GOT3 (cell line): ENCODE results near the gene AFP.

Source experiments
- DNase-seq: peaks from one replicate; lab custom pipeline; 2025; ENCODE audit warnings: mixed read lengths; lab: John Stamatoyannopoulos, UW

AFP gene

GRCh38 chr4:73438048-73438447 lies 2.0 kb downstream of the AFP start:
- no peak for DNase-seq

GRCh38 chr4:73438582-73439215 lies 2.7 kb downstream of the AFP start:
- no peak for DNase-seq

- DNase-seq = no peak
Measured at GRCh38 chr4:73439445-73439844, 3.4 kb downstream of the AFP start.

GRCh38 chr4:73439991-73440390 lies 4.0 kb downstream of the AFP start:
- DNase-seq = no peak

- DNase-seq = no peak
Measured at GRCh38 chr4:73440653-73441052, 4.6 kb downstream of the AFP start.

- DNase-seq = no peak
Measured at GRCh38 chr4:73442275-73442674, 6.3 kb downstream of the AFP start.

GRCh38 chr4:73443224-73443623 lies 7.2 kb downstream of the AFP start:
- no peak for DNase-seq

- DNase-seq = no peak
Measured at GRCh38 chr4:73445383-73446335, 9.6 kb downstream of the AFP start.

- DNase-seq = no peak
Measured at GRCh38 chr4:73446336-73446938, 10.4 kb downstream of the AFP start.

GRCh38 chr4:73447671-73448070 lies 11.7 kb downstream of the AFP start:
- DNase-seq = no peak

- DNase-seq = no peak
Measured at GRCh38 chr4:73448448-73449203, 12.6 kb downstream of the AFP start.

GRCh38 chr4:73450398-73451004 lies 14.5 kb downstream of the AFP start:
- DNase-seq = peak; percentile 39

GRCh38 chr4:73451404-73451803 lies 15.4 kb downstream of the AFP start:
- no peak for DNase-seq

GRCh38 chr4:73451981-73452747 lies 16.1 kb downstream of the AFP start:
- no peak for DNase-seq

GRCh38 chr4:73452953-73453700 lies 17.1 kb downstream of the AFP start:
- DNase-seq = no peak

- no peak for DNase-seq
Measured at GRCh38 chr4:73453701-73454005, 17.6 kb downstream of the AFP start.

GRCh38 chr4:73454920-73455319 lies 18.9 kb downstream of the AFP start:
- DNase-seq = no peak

- DNase-seq = no peak
Measured at GRCh38 chr4:73456177-73457022, 20.4 kb downstream of the AFP start.
